Limb (tissue), 2 donors: ENCODE measurements around the gene RAPGEF2.
A peak's percentile ranks its signal among the peaks of the same experiment; 100 is the strongest.

ENCODE experiments used
- DNase-seq, 2 donors: peaks; one replicate each; pipeline ENCODE4 v3.0.0-alpha.2; 2016; ENCODE audit errors: extremely low spot score in 2 of 2

RAPGEF2 gene

DNA sequence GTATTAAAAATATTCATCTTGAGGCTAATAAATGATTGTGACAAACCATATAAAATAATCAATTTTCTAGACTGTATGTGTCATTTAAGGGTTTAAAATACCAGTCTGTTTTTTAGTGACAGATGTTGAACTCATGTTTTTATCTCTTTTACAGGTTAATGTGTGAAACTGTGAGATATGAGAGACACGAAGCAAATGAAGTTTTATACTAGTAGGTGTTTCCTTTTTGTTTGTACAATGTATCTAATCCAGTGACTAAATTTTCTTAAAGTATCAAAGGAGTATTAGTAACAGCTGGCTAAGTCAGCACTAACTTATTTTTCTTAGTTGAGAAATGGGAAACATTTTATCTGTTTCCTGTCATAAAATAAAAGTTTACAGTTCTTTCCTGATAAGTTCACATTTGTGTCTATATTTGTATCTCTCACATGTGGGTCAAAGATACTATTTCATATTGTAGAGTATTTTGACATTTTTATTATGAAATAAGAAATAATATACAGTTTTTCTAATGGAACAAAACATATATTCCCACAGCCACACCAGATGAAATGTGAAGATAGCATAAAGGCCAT lies 90.3 kb downstream of the RAPGEF2 start:
- DNase-seq: no peak

DNA sequence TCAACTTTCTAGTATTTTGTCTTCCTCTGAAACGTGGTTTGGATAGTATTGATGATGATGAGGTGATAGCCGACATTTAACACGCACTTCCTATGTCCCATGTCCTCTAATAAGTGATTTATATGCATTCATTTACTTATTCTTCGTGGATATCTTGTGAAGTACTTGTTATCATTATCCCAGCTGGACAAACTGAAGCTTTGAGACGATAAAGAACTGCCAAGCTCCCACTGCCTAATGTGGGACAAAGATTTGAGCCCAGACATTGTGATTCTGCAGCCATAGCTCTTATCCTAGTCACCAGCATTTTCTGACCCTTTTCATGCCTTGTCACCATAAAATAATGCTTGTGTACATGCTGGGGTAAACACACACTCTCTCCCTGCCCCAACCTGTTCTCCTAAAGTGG lies 92.5 kb downstream of the RAPGEF2 start:
- no peak for DNase-seq

GRCh38 chr4:159197260-159197884 lies 94.5 kb downstream of the RAPGEF2 start:
- DNase-seq: no peak

GRCh38 chr4:159197885-159198269 lies 95.0 kb downstream of the RAPGEF2 start:
- no peak for DNase-seq

- no peak for DNase-seq
These were observed 96.9 kb downstream of the RAPGEF2 start for GRCh38 chr4:159199826-159200225.

GRCh38 chr4:159201168-159201567 lies 98.3 kb downstream of the RAPGEF2 start:
- no peak for DNase-seq

- DNase-seq: no peak
These were observed 101.7 kb downstream of the RAPGEF2 start for GRCh38 chr4:159204566-159204965.

- no peak for DNase-seq
These were observed 102.6 kb downstream of the RAPGEF2 start for GRCh38 chr4:159205466-159205865.

- no peak for DNase-seq
These were observed 103.6 kb downstream of the RAPGEF2 start for GRCh38 chr4:159206427-159206871.

GRCh38 chr4:159209249-159209648 lies 106.4 kb downstream of the RAPGEF2 start:
- DNase-seq: no peak

DNA sequence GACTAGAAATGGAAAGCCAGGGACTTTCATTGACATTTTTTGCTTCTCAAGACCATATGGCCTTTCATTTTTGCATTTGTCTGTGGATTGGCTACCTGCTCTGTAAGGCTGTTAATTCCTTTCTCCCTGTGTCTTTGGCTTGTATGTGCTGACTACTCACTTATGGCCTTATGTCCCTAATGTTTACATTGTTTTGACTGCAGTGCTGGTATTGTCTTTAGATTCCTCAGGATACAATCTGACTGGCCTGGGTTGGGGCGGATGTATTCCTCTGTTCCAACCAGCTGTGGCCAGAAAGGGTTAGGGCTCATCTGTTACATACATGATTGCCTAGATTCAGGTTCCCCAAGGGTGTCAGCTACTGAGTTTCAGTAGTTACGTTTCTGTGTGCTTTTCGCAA lies 108.1 kb downstream of the RAPGEF2 start:
- no peak for DNase-seq

- no peak for DNase-seq
These were observed 109.9 kb downstream of the RAPGEF2 start for GRCh38 chr4:159212675-159213293.

- DNase-seq: no peak
These were observed 114.0 kb downstream of the RAPGEF2 start for GRCh38 chr4:159216834-159217233.

DNA sequence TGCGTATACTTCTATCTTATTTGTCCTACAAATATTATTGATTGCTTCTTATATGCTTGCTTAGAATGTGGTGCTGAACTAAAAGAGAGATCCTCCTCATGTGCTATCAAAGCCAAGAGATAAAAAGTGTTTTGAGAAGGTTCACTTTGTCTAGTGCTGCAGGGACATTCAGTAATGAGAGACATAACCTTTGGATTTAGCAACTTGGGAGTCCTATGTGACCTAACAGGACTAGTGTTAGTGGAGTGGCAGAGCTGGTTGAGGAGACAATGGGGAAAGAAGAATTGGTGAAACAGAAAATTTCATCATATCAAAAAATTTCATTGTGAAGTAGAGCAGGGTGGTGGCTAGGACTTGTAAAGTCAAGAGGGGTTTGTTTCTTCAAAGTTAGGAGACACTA lies 117.0 kb downstream of the RAPGEF2 start:
- DNase-seq: no peak

GRCh38 chr4:159220353-159220752 lies 117.5 kb downstream of the RAPGEF2 start:
- no peak for DNase-seq

DNA sequence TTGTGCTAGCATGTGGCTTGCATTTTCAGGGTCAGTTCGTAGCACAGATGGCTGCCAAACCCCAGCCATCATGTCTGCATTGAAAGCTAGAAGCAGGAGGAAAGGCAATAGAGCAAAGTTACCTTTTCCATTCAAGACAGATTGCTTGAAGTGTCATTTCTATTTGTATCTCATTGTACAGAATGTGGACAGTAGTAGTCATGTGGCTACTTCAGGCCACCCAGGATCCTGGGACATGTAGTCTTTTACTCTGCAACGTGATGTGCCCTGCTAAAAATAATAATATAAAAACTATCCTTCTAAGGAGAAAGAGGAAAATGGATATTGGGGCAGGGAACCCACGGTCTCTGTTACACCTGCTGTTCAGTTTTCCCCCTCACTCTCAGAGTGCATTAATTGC lies 118.4 kb downstream of the RAPGEF2 start:
- no peak for DNase-seq

DNA sequence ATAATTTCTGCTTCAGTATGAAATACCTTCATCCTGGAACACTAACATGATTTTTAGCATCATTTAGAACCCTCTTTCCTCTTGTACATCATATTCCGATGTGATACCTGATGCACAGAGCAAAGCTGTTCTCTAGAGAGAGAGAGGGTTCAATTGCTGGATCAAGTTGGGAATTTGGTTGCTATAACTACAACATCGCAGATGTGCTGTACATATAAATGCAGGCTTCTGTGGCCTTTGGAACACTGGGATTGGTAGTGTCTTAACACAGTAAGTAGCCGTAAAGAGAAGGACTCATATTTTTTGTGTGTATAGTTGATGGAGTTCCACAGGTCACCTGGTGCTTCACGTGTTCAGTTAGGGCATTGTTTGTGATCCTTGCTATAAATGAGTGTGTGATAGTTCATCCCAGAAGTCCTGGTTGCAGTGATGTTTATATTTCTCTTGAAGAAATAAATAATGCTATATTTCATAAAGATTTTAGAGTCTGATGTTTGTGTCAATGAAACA lies 119.2 kb downstream of the RAPGEF2 start:
- no peak for DNase-seq

GRCh38 chr4:159224408-159224807 lies 121.5 kb downstream of the RAPGEF2 start:
- no peak for DNase-seq

GRCh38 chr4:159227378-159227777 lies 124.5 kb downstream of the RAPGEF2 start:
- no peak for DNase-seq

DNA sequence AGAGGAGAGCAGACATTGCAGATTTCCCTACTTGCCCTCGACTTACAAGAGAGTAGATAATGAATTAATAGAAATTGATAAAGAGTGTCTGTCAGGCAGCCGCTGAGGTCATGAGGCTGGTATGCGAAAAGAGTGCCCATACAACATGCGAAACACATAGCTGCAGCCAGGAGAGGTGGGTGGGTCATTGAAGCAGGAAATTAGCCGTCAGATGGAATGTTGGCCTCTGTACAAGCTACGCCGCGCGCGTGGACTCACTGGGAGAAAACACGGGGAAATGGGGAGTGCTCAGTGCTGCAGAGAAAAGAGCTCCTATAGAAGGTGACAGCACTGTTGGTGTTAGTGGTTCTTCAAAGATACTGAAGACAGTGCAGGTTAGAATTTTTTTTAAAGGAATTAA lies 125.1 kb downstream of the RAPGEF2 start:
- DNase-seq: peak; percentile 66 to 69

- peak in 1 of 2 donors; percentile 44 for DNase-seq
These were observed 126.3 kb downstream of the RAPGEF2 start for GRCh38 chr4:159229164-159229563.

- no peak for DNase-seq
These were observed 129.7 kb downstream of the RAPGEF2 start for GRCh38 chr4:159232465-159233106.
